ENCODE results near the gene TDRKH.
"Not testable (repeated sequence)": the region's sequence is repeated elsewhere in the genome, so short reads cannot be mapped to it uniquely, and the experiment has no call there.

Gene TDRKH

DNA sequence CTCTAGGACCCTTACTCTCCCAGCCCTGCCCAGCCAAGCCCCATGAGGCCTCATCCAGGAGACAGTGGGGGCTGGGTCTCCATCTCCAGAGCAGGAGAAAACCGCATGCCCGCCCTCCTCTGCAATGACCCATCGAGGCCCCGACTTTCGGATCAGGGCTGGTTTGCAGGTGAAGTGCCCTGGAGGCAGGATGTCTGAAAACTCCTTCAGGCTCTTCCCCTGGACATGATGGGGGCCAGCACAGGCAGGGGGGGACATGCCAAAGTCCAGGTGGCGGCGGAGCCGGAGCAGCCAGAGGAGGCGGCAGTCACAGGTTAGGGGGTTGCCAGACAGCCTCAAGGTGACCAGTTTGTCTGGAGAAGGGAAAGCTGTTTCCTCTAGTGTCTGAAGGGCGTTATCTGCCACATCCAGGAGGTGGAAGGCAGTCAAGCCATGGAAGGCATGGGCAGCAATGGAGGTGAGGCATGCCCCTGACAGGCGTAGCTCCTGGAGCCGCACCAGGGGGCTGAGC lies 11.1 kb upstream of the TDRKH start:
- DNase-seq, result no peak

DNA sequence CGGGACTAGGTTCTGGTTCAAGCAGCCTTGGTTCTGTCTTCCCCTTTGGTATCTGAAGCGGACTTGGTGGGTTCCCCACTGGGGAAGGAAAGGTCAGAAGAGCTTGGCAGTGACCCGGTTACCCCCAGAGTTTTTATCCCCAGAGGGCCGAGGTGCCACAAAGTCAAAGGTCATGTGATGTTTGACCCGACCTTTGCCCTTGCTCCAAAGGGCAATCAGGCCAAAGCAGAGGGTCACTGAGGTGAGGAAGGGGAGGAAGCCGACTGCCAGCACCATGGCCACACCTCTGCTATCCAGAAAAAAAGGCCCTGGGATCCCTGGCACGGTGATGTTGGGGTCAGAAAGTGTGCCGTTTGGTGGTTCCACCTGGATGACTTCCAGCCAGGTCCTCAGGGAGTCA lies 10.5 kb upstream of the TDRKH start:
- no peak for DNase-seq

DNA sequence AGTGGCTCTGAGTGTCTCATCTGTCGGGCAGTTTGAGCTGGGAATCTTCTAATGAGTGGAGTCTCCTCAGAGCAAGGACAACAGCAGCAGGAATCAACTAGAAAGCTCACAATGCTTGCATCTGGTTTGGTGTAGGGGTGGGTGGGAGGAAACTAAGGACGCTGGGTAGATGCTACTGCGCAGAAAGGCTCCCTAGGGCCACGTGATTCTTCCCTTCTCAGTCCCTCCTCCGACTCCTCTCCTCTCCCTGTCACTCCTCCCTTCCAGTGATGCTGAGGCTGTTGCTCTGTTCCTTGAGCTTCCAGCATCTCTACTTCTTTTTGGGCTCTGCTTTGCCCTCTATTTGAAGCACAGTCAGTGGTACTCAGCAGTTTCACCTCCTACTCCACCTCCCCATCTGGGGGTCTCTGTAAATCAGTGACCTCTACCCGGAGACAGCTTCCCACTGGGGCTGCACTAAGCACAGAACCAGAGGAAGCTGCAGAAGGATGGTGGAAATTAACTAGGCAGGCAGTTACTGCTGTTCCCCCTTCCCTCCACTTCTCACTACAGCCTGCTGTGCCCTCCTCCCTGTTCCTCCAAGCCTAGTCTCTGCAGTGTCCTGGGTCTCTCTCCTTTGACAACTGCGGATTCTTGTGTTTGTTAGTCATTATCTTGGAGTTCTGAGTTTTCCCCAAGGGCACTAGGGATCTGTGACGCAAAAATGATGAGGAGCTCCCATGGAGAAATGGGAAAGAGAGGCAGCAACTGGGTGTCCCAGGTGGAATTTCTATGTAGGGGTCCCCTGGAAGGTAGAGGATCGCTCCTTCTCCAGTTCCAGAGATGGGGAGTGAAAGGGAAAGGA lies 9.1 kb upstream of the TDRKH start:
- no peak for DNase-seq

DNA sequence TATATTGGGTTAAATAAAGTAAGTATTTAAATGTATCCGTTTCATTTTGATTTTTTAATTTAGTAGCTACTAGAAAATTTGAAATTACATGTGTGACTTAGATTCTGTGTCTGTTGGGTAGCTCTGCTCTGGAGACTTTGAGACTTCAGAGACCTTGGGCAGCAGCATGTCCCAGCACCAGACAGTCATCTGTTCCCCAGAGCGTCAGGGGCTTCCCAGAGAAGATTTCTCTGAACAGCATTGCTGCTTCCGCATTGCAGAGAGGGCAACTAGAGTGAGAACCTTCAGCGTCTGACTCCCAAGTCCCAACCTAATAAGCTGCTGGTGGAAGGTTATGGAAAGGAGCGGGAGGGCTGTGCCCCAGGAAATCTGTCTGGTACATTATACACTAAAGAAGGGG lies 8.3 kb upstream of the TDRKH start:
- no peak for DNase-seq

DNA sequence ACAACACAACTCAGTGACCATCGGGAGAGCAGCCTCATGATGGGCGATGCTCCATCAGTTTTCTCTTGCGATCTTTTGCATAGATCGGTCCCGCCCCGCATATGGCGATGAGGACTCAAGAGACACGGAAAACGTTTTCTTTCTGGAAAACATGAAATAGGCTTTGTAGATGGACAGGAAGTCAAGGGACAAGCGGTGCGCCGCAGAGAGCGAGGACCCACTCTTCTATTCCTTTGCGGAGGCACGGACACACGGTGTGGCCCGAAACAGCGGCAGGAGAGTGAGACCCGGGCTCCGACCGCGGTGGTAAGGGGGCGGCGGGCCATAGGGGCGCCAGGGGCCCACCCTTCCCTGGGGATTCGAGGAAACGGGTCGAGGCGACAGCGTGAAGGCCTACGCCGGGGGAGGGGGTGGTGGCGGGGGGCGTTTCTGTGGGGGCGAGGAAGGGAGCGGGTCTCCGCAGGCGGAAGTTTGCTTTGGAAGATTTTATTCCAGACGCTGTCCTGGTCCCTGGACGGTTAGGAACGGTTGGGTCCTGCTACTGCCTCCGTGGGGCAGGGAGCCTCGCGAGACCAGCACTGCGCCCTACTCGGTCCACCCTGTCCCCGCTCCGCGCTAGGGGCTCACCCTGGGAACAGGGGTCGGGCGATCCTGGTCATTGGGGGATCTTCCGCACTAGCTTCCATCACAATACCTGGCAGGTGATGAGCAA lies 796 bp upstream of the TDRKH start:
- no peak for DNase-seq

DNA sequence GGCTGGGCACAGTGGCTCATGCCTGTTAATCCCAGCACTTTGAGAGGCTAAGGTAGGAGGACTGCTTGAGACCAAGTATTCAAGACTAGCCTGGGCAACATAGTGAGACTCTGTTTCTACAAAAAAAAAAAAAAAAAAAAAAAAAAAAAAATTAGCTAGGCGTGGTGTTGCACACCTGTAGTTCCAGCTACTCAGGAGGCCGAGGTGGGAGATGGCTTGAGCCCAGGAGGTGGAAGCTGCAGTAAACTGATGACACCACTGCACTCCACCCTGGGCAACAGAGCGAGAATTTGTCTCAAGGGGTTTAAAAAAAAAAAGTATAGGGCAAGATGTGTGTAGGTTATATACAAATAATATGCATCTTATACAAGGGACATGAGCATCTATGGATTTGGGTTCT lies 2.6 kb downstream of the TDRKH start:
- no peak for DNase-seq

DNA sequence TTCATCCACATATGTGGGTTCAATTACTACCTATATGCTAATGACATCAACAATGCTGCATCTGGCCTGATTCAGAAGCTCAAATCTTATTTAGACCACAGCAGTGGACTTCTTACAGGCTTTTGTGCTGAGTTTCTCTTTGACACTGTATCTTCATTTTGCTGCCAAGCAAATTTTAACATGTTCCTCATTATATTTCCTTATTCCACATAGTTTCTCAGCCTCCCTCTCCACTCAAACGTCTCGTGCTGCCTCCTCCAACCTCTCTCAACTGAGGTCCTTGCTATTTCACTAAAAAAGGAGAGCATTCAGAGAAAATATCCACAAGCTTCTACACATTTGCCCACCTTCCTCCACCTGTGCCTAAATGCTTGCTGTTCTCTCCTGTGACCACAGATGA lies 6.5 kb downstream of the TDRKH start:
- no peak for DNase-seq

DNA sequence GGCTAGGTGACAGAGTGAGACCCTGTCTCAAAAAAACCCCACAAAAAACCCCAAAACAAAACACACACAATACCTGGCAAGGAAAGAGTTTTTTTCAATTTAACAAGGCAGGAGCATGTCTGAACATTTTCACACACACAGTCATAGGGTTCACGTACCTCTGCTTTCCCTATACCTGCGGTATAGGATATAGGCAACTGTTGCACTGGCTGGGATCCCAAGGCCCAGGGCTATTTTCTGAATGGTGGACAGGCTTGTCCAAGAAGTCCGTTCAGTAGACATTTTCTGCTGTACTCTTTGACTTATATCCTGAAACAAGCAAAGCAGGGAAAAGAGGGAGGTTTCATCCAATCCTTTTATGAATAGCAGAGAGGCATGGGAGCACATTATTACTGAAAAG lies 7.6 kb downstream of the TDRKH start:
- no peak for DNase-seq

DNA sequence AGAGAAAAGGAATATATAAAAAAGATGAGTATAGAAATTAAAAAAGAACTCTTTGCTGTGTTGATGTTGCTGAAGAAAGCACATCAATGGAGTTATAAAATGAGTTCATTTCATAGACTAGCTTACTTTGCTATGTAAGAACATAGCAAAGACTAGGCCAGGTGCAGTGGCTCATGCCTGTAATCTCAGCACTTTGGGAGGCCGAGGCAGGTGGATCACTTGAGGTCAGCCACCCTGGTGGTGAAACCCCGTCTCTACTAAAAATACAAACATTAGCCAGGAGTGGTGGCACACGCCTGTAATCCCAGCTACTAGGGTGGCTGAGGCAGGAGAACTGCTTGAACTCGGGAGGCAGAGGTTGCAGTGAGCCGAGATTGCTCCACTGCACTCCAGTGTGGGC lies 8.3 kb downstream of the TDRKH start:
- not testable (repeated sequence) for DNase-seq

DNA sequence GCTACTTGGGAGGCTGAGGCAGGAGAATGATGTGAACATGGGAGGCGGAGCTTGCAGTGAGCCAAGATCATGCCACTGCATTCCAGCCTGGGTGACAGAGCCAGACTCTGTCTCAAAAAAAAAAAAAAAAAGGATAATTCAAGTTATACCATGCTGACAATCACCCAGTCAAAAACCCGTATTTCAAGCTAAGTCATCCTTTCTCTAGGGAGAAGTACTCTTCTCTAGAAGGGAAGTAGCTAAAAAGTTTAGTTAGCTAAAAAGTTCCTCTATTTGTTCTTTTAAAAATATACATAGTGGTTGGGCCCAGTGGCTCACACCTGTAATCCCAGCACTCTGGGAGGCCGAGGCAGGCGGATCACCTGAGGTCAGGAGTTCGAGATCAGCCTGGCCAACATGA lies 9.6 kb downstream of the TDRKH start:
- DNase-seq, result not testable (repeated sequence)

DNA sequence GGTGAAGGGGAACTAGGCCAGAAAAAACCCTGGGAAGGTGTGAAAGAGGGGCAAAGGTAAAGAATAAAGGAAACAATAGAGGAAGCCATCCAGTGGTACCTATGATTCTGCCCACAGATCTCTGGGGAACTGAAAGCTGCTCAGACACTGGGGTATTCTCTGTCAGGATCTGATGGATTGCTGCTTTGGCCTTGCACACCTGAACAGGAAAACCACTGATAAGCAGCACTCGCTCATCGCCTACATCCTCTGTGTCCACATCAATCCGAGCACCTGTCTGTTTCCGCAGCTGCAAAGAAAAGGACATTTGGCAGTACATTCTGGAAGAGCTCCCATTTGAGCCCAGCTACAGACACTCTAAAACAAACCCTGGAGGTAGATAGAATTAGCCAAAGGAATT lies 10.4 kb downstream of the TDRKH start:
- DNase-seq, result no peak

DNA sequence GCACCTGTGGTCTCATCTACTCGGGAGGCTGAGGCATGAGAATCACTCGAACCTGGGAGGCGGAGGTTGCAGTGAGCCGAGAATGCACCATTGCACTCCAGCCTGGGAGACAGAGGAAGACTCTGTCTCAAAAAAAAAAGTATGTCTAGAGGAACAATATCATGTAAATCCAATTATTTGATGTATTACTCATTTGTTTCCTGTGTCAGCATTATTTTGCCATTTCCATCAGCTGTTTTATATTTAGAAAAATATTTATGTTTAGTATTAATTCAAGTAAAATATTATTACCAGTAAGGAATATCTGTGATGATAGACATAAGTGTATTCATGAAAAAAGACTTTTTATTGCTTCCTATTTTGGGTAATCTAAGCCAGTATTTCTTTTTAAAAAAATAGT lies 13.0 kb downstream of the TDRKH start:
- no peak for DNase-seq

DNA sequence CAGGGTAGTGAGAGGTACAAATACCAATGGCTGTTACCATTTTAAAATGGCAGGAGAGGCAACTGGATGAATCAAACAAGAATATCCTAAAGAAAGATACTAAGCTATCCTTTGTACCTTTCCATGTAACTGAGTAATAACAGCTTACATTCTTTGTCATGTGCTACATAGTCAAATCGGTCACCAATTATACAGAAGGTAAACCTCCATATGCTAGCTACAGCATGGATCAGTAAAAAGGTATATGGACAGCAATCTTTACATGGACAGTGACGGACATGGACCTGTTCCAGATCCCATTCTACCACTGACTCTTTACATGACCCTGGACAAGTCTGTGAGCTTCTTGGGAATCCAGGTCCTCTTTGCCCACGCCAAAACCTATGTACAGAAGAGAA lies 13.6 kb downstream of the TDRKH start:
- DNase-seq, result no peak

DNA sequence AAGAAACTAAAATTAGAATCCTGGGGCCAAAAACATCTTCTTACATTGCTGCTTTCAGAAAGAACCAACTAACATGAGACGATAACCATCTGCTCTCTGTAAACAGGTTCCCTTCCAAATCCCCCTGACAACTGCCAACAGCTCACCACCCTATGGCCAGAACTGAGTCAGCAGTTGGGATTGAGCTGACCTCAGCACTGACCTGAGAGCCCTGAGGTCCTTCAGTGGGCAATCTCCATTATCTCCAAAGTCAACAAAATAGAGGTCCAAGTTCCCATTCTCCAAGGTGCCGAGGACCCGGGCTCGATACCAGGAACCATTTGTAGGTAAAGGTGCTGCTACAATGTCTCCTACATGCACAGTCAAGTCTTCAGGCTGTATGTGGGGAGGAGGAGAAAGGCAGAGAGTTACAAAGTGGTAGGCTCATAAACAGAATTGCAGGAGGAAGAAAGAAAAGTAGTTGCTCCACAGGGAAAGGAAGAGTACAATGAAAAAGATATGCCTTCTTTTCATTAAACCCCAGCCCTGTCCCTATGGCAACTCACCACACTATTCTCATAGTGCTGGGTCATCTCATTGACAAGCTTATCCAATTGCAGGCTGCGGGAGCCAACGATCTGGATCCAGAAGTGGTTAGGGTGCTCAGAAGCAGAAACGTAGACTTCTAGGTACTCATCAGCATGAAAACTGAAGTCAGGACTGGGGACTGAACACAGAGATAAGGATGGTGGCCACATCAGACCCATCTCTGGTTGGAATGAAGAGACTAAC lies 14.2 kb downstream of the TDRKH start:
- no peak for DNase-seq

DNA sequence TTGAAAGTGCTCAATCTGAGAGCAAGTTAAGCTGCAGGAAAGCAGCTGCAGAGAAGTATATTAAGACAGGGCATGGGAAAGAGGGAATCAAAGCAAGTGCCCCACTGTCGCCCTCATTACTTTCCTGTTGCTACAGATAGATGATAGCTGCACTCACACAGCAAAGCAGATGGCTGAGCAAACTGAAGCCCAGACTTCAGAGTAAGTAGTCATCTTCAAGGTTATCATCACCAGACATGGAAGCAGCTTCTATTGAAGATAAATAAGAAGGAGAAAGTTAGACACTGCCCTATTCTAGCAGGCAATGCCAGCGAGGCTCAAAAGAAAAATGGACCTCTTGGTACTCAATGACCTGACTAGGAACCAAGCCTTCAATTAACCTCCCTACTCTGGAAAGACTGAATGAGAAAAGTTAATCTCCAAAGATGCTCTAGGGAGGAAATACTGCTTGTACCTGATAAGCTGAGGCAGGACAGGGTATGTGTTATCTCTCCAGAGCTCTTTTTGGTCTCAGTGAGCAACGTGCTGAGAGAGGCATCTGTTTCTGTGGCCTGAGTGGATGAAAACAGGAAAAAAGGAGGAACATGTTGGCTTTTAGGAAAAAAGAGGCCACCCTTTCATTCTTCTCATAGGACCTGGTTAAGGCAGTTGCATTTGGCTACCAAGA lies 15.9 kb downstream of the TDRKH start:
- DNase-seq, result no peak

DNA sequence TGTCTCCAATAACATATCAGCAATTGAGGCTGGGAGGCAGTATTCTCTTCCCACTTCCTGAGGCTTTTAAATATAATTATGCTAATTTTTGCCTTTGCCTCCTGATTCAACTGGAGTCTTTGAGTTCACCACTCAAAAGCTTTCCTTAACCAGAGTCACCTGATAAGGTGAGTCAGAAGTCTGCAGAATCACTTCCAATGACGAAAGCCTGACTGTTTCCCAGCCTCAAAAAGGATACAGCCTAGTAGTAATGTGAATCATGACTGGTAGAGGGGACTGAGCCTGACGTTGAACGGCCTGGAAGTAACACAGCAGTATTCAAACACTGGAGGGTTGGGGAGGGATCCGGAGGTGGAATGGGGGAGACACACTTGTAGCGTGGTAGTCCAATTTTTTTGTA lies 16.6 kb downstream of the TDRKH start:
- no peak for DNase-seq

DNA sequence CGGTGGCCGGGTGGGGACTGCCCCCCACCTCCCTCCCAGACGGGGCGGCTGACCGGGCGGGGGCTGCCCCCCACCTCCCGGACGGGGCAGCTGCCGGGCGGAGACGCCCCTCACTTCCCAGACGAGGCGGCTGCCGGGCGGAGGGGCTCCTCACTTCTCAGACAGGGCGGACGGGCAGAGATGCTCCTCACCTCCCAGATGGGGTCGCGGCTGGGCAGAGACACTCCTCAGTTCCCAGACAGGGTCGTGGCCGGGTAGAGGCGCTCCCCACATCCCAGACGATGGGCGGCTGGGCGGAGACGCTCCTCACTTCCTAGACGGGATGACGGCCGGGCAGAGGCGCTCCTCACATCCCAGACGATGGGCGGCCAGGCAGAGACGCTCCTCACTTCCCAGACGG lies 21.0 kb downstream of the TDRKH start:
- DNase-seq, result not testable (repeated sequence)

DNA sequence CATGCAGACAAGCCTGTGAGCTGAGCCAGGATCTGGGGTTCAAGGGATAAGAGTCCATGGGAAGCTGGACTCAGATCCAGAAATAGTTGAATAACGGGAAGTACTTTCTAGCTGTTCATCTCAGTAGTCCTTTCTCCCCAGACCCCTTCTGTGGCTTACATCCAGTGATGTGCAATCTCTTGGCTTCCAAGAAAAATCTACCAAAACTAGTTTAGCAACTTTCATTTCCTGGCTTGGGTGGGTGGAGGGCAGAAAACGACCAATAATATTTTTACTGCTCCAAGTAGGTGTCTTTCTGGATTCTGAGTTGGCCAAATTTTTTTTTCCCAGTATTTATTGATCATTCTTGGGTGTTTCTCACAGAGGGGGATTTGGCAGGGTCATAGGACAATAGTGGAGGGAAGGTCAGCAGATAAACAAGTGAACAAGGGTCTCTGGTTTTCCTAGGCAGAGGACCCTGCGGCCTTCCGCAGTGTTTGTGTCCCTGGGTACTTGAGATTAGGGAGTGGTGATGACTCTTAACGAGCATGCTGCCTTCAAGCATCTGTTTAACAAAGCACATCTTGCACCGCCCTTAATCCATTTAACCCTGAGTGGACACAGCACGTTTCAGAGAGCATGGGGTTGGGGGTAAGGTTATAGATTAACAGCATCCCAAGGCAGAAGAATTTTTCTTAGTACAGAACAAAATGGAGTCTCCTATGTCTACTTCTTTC lies 21.8 kb downstream of the TDRKH start:
- not testable (repeated sequence) for DNase-seq

DNA sequence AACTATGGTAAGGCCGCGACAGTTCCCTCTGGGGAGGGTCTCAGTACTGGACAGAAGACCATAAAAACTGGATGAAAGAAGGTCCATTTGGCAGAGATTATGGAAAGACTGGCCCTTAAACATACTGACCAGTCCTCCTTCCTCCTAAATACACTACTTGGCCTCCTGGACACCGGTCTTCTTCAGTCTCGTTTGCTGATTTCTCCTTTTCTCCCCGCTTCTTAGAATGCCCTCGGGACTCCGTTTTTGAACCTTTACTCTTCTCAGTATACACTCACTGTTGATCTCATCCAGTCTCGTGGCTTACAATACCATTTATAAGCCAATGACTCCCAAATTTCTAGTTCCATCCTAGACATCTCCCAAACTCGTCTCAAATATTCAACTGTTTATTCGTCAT lies 26.3 kb downstream of the TDRKH start:
- no peak for DNase-seq

DNA sequence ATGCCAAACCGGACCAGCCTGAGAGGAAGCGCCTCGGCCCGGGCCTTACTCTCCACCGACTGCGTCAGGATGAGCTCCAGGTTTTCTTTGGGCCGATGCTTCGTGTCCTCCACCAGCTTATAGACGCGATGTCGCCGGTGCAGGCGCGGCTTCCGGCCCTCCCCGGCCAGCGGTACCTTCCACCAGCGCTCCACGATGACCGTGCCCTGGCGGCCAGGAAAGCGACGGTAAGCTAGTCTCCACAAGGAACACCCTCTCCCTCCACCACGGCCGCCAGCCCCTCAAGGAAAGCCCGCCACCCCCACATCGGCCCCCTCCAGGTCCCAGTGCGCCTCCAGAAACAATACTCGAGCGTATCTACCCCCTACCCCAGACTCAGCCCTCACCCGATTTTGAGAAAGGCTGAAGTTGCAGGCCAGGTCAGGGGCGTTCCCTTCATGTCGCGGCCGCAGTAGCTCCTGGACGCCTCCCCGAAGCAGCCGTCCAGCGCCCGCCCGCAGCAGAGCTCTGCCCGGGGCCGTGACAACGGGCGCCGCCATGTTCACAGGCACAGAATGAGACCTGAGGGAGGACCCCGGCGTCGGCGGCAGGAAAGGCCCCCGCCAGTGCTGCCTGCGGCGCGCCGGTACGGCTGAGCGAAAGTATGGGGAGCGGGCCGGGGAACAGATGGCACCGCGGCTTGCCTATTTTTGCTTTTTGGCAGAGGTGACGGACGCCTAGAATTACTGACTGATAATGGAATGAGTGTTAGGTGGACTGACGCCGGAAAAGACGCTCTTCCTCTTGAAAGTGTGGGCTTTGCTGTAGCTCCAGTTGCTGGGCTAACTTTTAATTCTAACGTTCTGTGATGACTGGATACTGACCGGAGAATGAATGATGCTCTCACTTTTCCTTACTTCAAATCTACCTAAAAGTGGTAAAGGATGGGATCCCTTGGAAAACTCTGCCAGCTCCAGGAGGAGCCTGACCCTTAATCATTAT lies 27.1 kb downstream of the TDRKH start, which contains the start of gene MRPL9:
Gene MRPL9, minus strand, starts transcription at position 556 of the 981 bp plus-strand sequence. Its CDS starts 17 bp downstream, at position 539.
- peak; percentile 92 for DNase-seq
